Measurements from ENCODE around the gene BICD1.
"Not testable (repeated sequence)": the region's sequence is repeated elsewhere in the genome, so short reads cannot be mapped to it uniquely, and the experiment has no call there.

The BICD1 gene

GRCh38 chr12:32196250-32197198 is 89.9 kb downstream of the BICD1 start:
- DNase-seq, result no peak

- no peak for DNase-seq
These were observed 90.8 kb downstream of the BICD1 start for GRCh38 chr12:32197421-32197820.

- DNase-seq, result no peak
These were observed 91.9 kb downstream of the BICD1 start for GRCh38 chr12:32198555-32198954.

GRCh38 chr12:32201096-32201495 is 94.4 kb downstream of the BICD1 start:
- no peak for DNase-seq

GRCh38 chr12:32201976-32202375 is 95.3 kb downstream of the BICD1 start:
- no peak for DNase-seq

- DNase-seq, result no peak
These were observed 99.1 kb downstream of the BICD1 start for GRCh38 chr12:32205731-32206130.

- DNase-seq, result no peak
These were observed 101.7 kb downstream of the BICD1 start for GRCh38 chr12:32208355-32208754.

- DNase-seq, result no peak
These were observed 104.6 kb downstream of the BICD1 start for GRCh38 chr12:32211066-32211899.

GRCh38 chr12:32211900-32212156 is 105.2 kb downstream of the BICD1 start:
- no peak for DNase-seq

GRCh38 chr12:32214723-32215122 is 108.1 kb downstream of the BICD1 start:
- no peak for DNase-seq

GRCh38 chr12:32217354-32218310 is 111.0 kb downstream of the BICD1 start:
- DNase-seq, result no peak

GRCh38 chr12:32223941-32224340 is 117.3 kb downstream of the BICD1 start:
- no peak for DNase-seq

GRCh38 chr12:32226768-32227167 is 120.1 kb downstream of the BICD1 start:
- no peak for DNase-seq

- no peak for DNase-seq
These were observed 123.4 kb downstream of the BICD1 start for GRCh38 chr12:32229971-32230612.

- DNase-seq, result no peak
These were observed 124.0 kb downstream of the BICD1 start for GRCh38 chr12:32230613-32230993.

GRCh38 chr12:32231361-32231760 is 124.7 kb downstream of the BICD1 start:
- DNase-seq, result not testable (repeated sequence)

- DNase-seq, result no peak
These were observed 126.9 kb downstream of the BICD1 start for GRCh38 chr12:32233568-32233967.

- no peak for DNase-seq
These were observed 128.6 kb downstream of the BICD1 start for GRCh38 chr12:32235251-32235650.

GRCh38 chr12:32240162-32240561 is 133.5 kb downstream of the BICD1 start:
- DNase-seq, result no peak

GRCh38 chr12:32240831-32241230 is 134.2 kb downstream of the BICD1 start:
- no peak for DNase-seq

- no peak for DNase-seq
These were observed 136.0 kb downstream of the BICD1 start for GRCh38 chr12:32242641-32243040.

GRCh38 chr12:32248441-32249140 is 141.9 kb downstream of the BICD1 start:
- DNase-seq, result no peak

Data from NCI-H2081 treated with DMSO at 0.1 percent for 48 hours (cell line).